HAP-1 (cell line): ENCODE results near the gene KRT71.
"Not testable (repeated sequence)": the region's sequence is repeated elsewhere in the genome, so short reads cannot be mapped to it uniquely, and the experiment has no call there.

ENCODE experiments used
- DNase-seq, 2 experiments: peaks; one replicate each; pipeline ENCODE4 v3.0.0-alpha.2; 2016 to 2020; ENCODE audit warnings: low spot score in 2 of 2
- H3K27me3 ChIP-seq: fragments of 250-450 bp; sonication (Bioruptor Pico); 2 replicates; pipeline ENCODE4 v1.5.1; 2020; ENCODE audit warnings: low read depth, mild to moderate bottlenecking, moderate library complexity
- H3K36me3 ChIP-seq: fragments of 250-450 bp; sonication (Bioruptor Pico); replicated peaks from 2 replicates; pipeline ENCODE4 v1.5.1; 2020; ENCODE audit warnings: mild to moderate bottlenecking
- H3K4me1 ChIP-seq: fragments of 250-450 bp; sonication (Bioruptor Pico); 2 replicates; pipeline ENCODE4 v1.5.1; 2020; ENCODE audit warnings: mild to moderate bottlenecking
- H3K4me3 ChIP-seq: fragments of 250-450 bp; sonication (Bioruptor Pico); 2 replicates; pipeline ENCODE4 v1.5.1; 2020; ENCODE audit warnings: mild to moderate bottlenecking, moderate library complexity
- H3K9me3 ChIP-seq: fragments of 250-450 bp; sonication (Bioruptor Pico); 2 replicates; pipeline ENCODE4 v1.5.1; 2020; ENCODE audit warnings: mild to moderate bottlenecking, moderate library complexity
- in situ Hi-C: fragments of 300-500 bp; cut with MboI; formaldehyde crosslinking; loops from 3 replicates; pipeline ENCODE4 v1.14.3; 2020; ENCODE audit warnings: low sequenced_read_pairs, inconsistent platforms, mixed read lengths

KRT71 gene

GRCh38 chr12:52518574-52519386 is 34.2 kb downstream of the KRT71 start:
- in situ Hi-C loops = no loop called here
- Histone ChIP-seq H3K4me1 (no peaks in the 10 kb centered on the region), H3K9me3 (no peaks in the 10 kb centered on the region), H3K36me3 (no peaks in the 10 kb centered on the region), H3K4me3 (no peak overlapping the region), H3K27me3 (peaks cover 12% of the 10 kb centered on the region)
- DNase-seq = no peak

GRCh38 chr12:52517888-52518287 is 35.1 kb downstream of the KRT71 start:
- H3K4me3 ChIP-seq = no peak overlapping the region
- H3K27me3 ChIP-seq = peaks cover 18% of the 10 kb centered on the region
- H3K4me1 ChIP-seq = no peaks in the 10 kb centered on the region
- no peaks in the 10 kb centered on the region for H3K9me3 ChIP-seq
- no peak for DNase-seq
- in situ Hi-C loops = no loop called here
- H3K36me3 ChIP-seq = no peaks in the 10 kb centered on the region

- DNase-seq = no peak
- H3K4me3 ChIP-seq = no peak overlapping the region
- no peaks in the 10 kb centered on the region for H3K36me3 ChIP-seq
- no peaks in the 10 kb centered on the region for H3K9me3 ChIP-seq
- peaks cover 17% of the 10 kb centered on the region for H3K27me3 ChIP-seq
- in situ Hi-C loops = no loop called here
- H3K4me1 ChIP-seq = no peaks in the 10 kb centered on the region
Observed at GRCh38 chr12:52517005-52517835, 35.7 kb downstream of the KRT71 start.

- in situ Hi-C loops = no loop called here
- Histone ChIP-seq H3K9me3 (peaks cover 2% of the 10 kb centered on the region; the same call in 1 of the 2 replicates), H3K4me1 (no peaks in the 10 kb centered on the region), H3K4me3 (no peak overlapping the region), H3K36me3 (no peaks in the 10 kb centered on the region), H3K27me3 (peaks cover 13% of the 10 kb centered on the region)
- DNase-seq = no peak
Observed at GRCh38 chr12:52515927-52516831, 36.8 kb downstream of the KRT71 start.

GRCh38 chr12:52515319-52515646 is 37.7 kb downstream of the KRT71 start:
- DNase-seq = no peak
- Histone ChIP-seq H3K4me1 (no peaks in the 10 kb centered on the region), H3K27me3 (peaks cover 13% of the 10 kb centered on the region), H3K36me3 (no peaks in the 10 kb centered on the region), H3K9me3 (peaks cover 5% of the 10 kb centered on the region; the same call in 1 of the 2 replicates), H3K4me3 (no peak overlapping the region)
- in situ Hi-C loops = no loop called here

DNA sequence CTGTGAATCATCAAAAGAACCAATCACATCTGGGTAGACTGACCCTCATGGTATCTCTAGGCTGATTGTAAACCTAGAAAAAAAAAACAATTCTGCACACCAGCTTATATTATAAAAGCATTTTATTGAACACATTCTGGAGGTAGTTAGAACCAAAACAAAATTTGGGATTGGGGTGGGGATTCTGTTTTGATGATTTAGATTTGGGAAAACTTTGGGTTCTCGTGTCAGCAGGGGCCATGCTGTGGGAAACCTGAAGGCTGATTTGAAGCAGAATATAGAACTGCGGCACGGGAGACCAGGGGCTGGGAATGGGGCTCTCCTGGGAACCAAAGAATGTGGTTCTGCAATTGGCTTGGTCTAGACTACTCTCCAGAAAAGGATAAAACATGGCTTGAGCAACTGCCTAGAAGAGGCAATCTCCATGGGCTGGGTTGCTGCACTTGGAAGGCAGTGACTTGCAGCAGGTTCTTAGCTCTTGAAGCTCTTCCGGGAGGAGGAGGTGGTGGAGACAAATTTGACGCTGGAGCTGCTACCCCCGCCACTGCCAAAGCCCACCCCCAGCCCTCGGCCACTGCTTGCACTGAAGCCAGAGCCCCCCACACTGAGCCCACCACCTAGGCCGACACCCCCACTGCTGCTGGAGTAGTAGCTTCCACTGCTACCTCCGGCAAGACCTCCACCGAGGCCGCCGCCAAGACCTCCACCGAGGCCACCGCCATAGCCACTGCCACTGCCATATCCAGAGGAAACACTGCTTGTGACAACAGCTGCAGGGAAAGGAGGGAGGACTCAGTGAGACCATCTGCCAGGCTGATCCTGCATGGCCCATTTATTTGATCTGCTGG is 38.2 kb downstream of the KRT71 start:
- no peak overlapping the region for H3K4me3 ChIP-seq
- DNase-seq = no peak
- H3K36me3 ChIP-seq = no peaks in the 10 kb centered on the region
- peaks cover 13% of the 10 kb centered on the region for H3K27me3 ChIP-seq
- in situ Hi-C loops = no loop called here
- peaks cover 5% of the 10 kb centered on the region; the same call in 1 of the 2 replicates for H3K9me3 ChIP-seq
- no peaks in the 10 kb centered on the region for H3K4me1 ChIP-seq

DNA sequence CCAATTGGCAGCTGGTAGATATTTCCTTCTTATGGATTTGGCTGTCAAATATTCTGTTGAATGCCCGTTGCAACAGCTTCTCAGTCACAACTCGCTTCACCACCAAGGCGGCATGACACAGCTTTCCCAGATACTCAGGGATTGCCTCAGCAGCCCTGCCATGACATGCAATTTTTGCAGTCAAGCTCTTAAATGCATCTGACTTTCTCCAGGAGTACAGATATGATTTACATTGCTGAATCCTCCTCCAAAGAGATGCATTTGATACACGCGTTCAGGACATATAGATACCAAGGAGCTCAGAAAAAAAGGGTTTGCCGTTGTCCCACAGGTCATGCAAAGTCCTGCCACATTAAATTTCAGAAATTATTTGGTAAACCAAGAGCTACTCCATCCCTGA is 39.2 kb downstream of the KRT71 start:
- in situ Hi-C loops = no loop called here
- DNase-seq = no peak
- H3K4me3 ChIP-seq = no peak overlapping the region
- H3K4me1 ChIP-seq = no peaks in the 10 kb centered on the region
- no peaks in the 10 kb centered on the region for H3K36me3 ChIP-seq
- H3K9me3 ChIP-seq = peaks cover 5% of the 10 kb centered on the region; the same call in 1 of the 2 replicates
- peaks cover 13% of the 10 kb centered on the region for H3K27me3 ChIP-seq

- in situ Hi-C loops = no loop called here
- peaks cover 6% of the 10 kb centered on the region for H3K27me3 ChIP-seq
- no peaks in the 10 kb centered on the region for H3K4me1 ChIP-seq
- DNase-seq = no peak
- no peak overlapping the region for H3K4me3 ChIP-seq
- H3K9me3 ChIP-seq = peaks cover 5% of the 10 kb centered on the region; the same call in 1 of the 2 replicates
- H3K36me3 ChIP-seq = no peaks in the 10 kb centered on the region
Observed at GRCh38 chr12:52508211-52508610, 44.7 kb downstream of the KRT71 start.

- in situ Hi-C loops = no loop called here
Observed at GRCh38 chr12:52506858-52507715, 45.9 kb downstream of the KRT71 start.

DNA sequence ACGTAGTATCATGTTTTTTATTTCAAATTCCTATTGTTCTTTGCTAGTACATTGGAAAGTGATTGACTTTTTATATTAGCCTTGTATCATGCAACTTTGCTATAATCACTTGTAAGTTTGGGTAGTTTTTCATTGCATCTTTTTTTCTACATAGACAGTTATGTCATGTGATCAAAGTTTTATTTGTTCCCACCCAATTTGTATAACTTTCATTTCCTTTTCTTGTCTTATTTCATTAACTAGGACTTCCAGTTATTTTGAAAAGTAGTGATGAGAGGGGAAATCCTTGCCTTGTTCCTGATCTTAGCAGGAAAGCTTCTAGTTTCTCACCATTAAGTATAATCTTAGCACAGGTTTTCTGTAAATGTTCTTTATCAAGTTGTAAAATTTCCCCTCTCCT is 50.1 kb downstream of the KRT71 start:
- H3K4me3 ChIP-seq = no peak overlapping the region
- no peaks in the 10 kb centered on the region for H3K4me1 ChIP-seq
- no peaks in the 10 kb centered on the region for H3K36me3 ChIP-seq
- H3K27me3 ChIP-seq = peaks cover 3% of the 10 kb centered on the region; the same call in 1 of the 2 replicates
- no peaks in the 10 kb centered on the region for H3K9me3 ChIP-seq
- DNase-seq = no peak
- in situ Hi-C loops = no loop called here

More at GRCh38 chr12:52506858-52507715, 45.9 kb downstream of the KRT71 start:
- peaks cover 5% of the 10 kb centered on the region; the same call in 1 of the 2 replicates for H3K9me3 ChIP-seq
- no peaks in the 10 kb centered on the region for H3K4me1 ChIP-seq
- peaks cover 3% of the 10 kb centered on the region; the same call in 1 of the 2 replicates for H3K27me3 ChIP-seq
- DNase-seq = peak in 1 of 2 experiments; percentile 27
- no peaks in the 10 kb centered on the region for H3K36me3 ChIP-seq
- H3K4me3 ChIP-seq = no peak overlapping the region

DNA sequence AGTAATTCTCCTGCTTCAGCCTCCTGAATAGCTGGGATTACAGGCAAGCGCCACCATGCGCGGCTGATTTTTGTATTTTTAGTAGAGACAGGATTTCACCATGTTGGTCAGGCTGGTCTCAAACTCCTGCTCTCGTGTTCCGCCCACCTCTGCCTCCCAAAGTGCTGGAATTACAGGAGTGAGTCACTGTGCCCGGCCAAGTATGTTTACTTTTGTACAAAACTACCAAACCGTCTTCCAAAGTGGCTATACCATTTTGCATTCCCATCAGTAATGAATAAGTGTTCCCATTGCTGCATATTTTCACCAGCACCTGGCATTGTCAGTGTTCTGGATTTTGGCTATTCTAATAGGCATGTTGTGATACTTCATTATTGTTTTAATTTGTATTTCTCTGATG is 51.5 kb downstream of the KRT71 start:
- in situ Hi-C loops = no loop called here
- DNase-seq = no peak
- H3K36me3 ChIP-seq = no peaks in the 10 kb centered on the region
- H3K9me3 ChIP-seq = no peaks in the 10 kb centered on the region
- no peaks in the 10 kb centered on the region for H3K4me1 ChIP-seq
- H3K27me3 ChIP-seq = peaks cover 3% of the 10 kb centered on the region; the same call in 1 of the 2 replicates
- no peak overlapping the region for H3K4me3 ChIP-seq

- H3K27me3 ChIP-seq, H3K4me3 ChIP-seq, DNase-seq, in situ Hi-C loops, H3K4me1 ChIP-seq, H3K36me3 ChIP-seq, H3K9me3 ChIP-seq: not testable (repeated sequence)
Observed at GRCh38 chr12:52500574-52500973, 52.4 kb downstream of the KRT71 start.
